IPS-NIHi7 (cell line): Measurements from ENCODE around the gene FAM227A.
A peak's percentile ranks its signal among the peaks of the same experiment; 100 is the strongest.
"Not testable (repeated sequence)": the region's sequence is repeated elsewhere in the genome, so short reads cannot be mapped to it uniquely, and the experiment has no call there.

ENCODE experiments used
- DNase-seq: peaks from one replicate; pipeline ENCODE4 v3.0.0; 2012; ENCODE audit warnings: mixed read lengths; ENCODE audit errors: extremely low spot score

The FAM227A gene

DNA sequence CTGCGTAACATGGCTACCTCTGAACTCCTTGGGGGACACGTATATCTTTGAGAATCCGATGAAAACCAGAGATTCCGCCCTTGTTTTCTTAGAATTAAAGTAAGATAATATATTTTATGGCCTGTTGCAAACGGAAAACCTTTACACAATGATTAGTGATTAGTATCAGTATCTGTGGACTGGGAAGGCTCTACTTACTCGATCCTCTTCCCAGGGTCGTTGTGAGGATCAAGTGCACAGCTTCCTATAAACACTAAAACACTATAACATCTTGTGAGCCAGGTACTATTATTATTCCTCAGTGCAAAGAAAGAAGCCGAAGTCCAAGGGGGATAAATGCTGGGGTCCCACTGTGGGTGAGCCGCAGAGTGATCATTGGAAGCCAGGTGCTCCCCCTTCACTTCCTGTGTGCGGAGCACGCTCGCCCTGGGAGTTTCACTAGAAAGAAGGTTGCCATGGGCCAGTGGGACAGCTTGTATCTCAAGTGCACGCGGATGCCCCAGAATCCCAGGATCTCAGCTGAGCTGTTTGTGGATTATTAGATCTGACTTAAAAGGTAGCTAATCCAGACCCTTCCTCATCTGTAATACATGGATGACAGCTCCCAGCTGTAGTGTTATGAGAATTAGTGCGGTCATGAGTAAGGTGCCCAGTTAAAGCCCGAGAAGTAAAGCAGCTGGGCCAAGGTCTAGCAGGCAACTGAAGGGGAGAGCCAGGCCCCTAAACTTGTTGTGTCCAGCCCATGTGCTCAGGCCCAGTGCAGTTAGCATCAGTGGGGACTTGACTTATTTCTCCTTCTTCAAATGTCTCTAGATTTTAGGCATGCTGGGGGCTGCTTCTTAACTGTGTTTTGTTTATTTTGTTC, 1.1 kb upstream of the FAM227A start:
- peak; percentile 39 for DNase-seq

GRCh38 chr22:38655519-38656255, 505 bp downstream of the FAM227A start:
- DNase-seq, result no peak

DNA sequence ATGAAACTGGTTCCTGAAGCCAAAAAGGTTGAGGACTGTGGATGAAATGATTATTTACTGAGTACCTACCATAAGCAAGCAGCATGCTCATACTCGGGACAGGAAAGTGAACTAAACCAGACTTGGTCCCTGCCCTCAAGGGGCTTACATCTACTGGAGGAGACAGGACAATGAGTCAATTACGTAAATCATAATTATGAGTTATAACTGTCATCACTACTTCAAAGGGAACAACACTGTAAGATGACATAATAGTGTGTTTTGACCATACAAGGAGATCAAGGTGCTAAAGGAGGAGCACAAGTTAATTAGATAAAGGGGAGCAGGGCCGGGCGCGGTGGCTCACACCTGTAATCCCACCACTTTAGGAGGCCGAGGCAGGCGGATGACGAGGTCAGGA, 2.5 kb downstream of the FAM227A start:
- DNase-seq, result no peak

GRCh38 chr22:38652859-38653258, 3.3 kb downstream of the FAM227A start:
- no peak for DNase-seq

- no peak for DNase-seq
Observed at GRCh38 chr22:38649841-38650522, 6.2 kb downstream of the FAM227A start.

DNA sequence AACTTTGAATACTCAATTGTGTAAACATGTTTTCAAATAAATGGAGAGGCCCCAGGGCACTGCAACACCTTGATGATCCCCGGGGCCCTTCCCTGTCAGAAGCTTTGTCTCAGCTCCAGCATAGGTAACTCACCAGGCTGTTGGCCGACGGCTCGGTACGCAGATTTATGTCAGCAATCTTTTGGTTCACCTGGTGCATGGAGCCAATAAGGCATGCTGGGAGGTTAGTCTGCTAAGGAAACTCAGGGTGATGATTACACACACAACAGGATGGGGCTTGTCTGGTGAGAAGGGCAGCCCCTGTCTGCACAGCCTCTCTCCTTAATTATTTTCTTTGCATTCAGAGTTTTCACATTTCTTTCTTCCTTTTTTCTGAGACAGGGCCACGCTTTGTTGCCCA, 10.8 kb downstream of the FAM227A start:
- DNase-seq, result no peak

DNA sequence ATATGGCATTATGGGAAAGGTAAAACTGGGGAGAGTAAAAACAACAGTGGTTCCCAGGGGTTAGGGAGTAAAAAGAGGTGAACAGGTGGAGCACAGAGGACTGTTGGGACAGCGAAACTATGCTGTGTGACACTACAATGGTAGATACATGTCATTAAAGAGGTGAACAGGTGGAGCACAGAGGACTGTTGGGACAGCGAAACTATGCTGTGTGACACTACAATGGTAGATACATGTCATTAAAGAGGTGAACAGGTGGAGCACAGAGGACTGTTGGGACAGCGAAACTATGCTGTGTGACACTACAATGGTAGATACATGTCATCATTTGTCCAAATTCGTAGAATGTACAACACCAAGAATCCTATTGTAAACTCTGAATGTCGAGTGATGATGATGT, 11.9 kb downstream of the FAM227A start:
- not testable (repeated sequence) for DNase-seq

GRCh38 chr22:38641476-38642040, 14.6 kb downstream of the FAM227A start:
- no peak for DNase-seq

DNA sequence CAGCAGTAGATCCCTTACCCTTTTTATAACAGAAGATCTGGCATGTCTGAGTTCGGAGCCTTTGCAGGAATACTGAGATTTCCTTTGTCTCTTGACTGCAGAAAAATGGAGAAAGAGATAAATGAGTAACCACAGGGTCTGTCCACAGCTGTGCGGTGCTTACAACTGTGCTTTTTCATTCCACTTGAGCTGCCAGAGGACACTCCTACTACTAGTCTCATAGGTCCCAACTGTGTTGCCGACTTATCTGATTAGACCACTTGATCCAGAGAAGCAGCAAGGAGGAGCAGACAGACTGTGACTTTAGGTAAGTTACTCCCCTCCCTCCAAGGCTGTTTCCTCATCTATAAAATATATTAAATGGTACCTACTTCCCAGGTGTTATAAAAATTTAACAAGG, 17.5 kb downstream of the FAM227A start:
- DNase-seq, result no peak

DNA sequence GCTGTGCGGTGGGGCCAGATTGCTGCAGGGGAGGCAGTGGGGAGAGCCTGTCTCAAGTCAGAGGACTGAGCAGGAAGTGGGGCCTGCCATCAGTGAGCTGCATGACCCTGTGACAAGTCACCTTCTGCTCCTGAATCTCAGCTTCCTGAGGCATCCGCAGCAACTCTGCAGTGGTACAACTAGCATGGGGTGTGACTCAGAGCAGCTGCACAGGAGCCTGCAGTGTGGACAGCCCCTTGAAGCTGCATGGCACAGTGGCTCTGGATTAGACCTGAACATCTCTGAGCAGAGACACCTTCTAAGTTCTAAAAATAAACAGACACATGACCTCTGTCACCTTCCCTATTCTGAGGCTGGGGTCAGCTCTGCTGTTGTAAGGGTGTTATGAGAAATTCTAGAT, 18.0 kb downstream of the FAM227A start:
- DNase-seq, result no peak

DNA sequence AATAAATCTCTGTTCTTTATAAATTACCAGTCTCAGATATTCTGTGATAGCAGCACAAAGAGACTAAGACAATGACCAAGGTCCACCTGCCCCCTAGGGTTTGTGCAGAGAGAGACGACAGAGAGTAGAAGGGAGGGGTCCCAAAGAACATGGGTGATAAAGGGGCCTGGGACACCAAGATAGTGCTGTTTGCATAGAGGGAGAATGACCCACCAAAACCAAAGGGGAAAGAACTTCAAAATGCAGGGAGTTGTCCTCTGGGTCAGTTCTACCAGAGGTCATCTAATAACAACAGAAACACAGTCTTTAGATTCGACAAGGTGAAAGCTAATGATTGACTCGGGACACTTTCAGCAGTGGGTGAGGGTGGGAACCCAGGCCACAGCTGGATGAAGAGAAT, 23.7 kb downstream of the FAM227A start:
- DNase-seq, result no peak

GRCh38 chr22:38631724-38632123, 24.5 kb downstream of the FAM227A start:
- DNase-seq, result no peak

DNA sequence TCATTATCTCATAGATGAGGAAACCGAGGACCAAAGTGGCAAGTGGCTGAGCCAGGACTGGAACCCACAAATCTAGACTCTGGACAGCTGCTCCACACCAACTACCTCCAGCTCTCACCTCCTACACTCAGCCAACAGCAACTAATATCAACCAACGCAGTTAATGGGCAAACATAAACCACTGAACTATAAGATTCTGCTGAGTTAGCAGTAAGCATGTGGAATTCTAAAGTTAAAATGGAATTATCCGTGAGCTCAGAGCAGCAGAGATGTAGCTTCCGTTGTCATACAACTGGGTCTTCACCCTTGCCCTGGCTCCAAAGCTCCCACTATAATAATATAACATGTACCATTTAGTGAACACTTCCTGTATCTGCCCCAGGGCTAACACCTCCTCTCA, 27.1 kb downstream of the FAM227A start:
- DNase-seq, result no peak

- DNase-seq, result no peak
Observed at GRCh38 chr22:38628444-38628843, 27.7 kb downstream of the FAM227A start.

- DNase-seq, result no peak
Observed at GRCh38 chr22:38623351-38623750, 32.8 kb downstream of the FAM227A start.

DNA sequence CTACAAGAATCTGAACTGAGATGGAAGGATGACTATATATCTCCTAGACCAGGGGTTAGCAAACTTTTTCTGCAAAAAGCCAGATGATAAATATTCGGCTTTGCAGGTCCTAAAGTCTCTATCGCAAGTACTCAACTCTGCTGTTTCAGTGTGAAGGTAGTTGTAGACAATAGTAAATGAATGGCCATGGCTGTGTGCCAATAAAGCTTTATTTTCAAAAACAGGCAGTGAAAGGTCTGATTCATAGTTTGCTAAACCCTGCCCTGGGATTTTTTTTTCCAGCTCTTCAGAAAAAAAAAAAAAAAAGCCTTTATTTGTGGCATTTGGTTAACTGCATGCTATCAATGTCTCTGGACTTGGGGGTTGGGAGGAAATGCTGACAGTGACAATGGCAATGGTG, 37.5 kb downstream of the FAM227A start:
- no peak for DNase-seq

DNA sequence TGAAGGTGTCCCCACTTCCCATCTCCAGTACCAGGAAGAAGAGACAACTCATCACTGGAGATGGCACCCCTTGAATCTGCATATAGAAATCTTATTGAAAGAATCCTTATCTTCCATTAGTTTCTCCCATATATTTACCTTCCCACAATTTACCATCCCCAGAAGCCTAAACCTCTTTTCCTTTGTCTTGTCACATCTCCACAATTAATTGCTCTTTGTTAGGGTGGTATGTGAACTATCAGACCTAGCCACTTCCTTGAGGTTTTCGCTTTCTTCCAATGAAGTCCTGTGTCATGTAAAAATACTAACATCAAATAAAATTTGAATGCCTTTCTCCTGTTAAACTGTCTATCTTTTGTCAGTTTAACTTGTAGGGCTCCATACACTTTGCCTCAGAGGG, 37.9 kb downstream of the FAM227A start:
- no peak for DNase-seq

- not testable (repeated sequence) for DNase-seq
Observed at GRCh38 chr22:38615064-38615405, 41.2 kb downstream of the FAM227A start.

- no peak for DNase-seq
Observed at GRCh38 chr22:38614332-38615063, 41.7 kb downstream of the FAM227A start.

DNA sequence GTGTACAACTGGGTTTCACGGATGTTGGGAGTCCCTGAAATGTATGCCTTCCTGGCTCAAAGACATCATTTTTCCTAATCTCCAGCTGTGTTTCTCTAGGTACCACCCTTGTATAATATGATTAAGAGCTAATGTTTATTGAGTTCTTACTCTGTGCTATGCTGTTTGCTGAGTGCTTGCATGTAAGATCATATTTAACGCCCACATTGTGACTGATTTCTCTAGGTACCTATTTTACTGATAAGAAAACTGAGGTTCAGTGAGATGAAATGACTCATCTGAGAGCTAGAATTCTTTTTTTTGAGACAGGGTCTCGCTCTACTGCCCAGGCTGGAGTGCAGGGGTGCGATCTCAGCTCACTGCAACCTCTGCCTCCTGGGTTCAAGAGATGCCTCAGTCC, 42.6 kb downstream of the FAM227A start:
- no peak for DNase-seq

DNA sequence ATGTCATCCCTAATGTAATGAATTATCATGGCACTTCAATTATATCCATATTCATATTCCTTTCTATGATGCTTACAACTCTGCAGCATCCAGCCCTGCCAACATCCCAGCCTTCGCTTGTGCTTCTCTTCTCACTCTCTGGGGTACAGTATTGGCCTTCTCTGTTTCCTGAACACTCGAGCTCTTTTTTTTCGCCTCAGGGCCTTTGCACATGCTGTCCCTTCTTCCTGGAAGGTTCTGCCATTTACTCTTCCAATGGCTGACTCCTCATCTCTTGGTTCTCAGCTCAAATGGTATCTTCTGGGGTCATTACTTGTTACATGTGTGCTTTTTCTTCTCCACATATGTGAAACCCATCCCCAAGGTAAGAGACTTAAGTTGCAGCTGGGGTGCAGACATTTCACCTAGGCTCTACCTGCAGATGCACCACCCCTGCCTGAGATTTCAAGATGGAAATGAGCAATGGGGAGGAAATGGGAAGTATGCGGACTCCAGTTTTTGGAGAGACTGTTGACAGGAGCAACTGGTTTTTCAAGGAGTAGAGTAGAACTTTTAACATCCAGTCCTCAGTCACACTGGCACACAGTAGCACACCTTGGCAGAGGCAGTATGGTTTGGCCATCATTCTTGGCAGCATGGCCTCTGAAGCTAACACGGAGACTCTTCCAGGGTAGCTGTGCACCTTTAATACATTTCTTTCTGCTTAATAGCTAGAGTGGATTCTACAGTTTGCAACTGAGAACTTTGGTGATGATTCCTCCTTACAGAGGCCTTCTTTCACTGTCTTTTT, 43.8 kb downstream of the FAM227A start:
- no peak for DNase-seq
